Breast epithelium (tissue), 4 donors: ENCODE measurements around the gene ROPN1B. TPM values are rescaled to one million over a fixed set of nuclear protein-coding genes. Genes with fewer than 3 reads are reported as not detected.

Source experiments
- DNase-seq, 2 donors: peaks; one replicate each; pipeline ENCODE4 v3.0.0-alpha.2; 2019; ENCODE audit warnings: low spot score in 2 of 2
- H3K27ac ChIP-seq, 2 donors: fragments of 200-600 bp; sonication (generic) in 1 of 2; one replicate each; pipeline ENCODE4 v1.5.1; 2016 to 2019; ENCODE audit warnings: mild to moderate bottlenecking in 1 of 2
- H3K27me3 ChIP-seq, 2 donors: fragments of 200-600 bp; sonication (generic) in 1 of 2; one replicate each; pipeline versions ENCODE4 v1.5.1 to v1.6.0; 2017 to 2019; ENCODE audit warnings: control low read depth in 1 of 2, mild to moderate bottlenecking in 1 of 2
- H3K36me3 ChIP-seq: fragments of 200-600 bp; one replicate; pipeline ENCODE4 v1.5.1; 2019
- H3K4me1 ChIP-seq, 2 donors: fragments of 200-600 bp; sonication (generic); one replicate each; pipeline ENCODE4 v1.5.1; 2016 to 2019; ENCODE audit warnings: control low read depth in 1 of 2
- H3K4me3 ChIP-seq, 3 donors: fragments of 200-600 bp; sonication (generic); 1 replicate in 2 of 3; 2 replicates in 1 of 3; pipeline ENCODE4 v1.5.1; 2016 to 2019; ENCODE audit warnings: mild to moderate bottlenecking in 3 of 3, moderate library complexity in 2 of 3
- H3K9me3 ChIP-seq, 2 donors: fragments of 200-600 bp; sonication (generic) in 1 of 2; one replicate each; pipeline ENCODE4 v1.5.1; 2016 to 2019; ENCODE audit warnings: control low read depth in 1 of 2
- CTCF ChIP-seq, 3 donors: fragments of 450-650 bp; IDR thresholded peaks; one replicate each; pipeline ENCODE4 v1.5.1; 2016 to 2017; ENCODE audit warnings: antibody characterized with exemption in 3 of 3, mild to moderate bottlenecking in 3 of 3, moderate library complexity in 3 of 3
- POLR2A ChIP-seq: fragments of 450-650 bp; IDR thresholded peaks from one replicate; pipeline ENCODE4 v1.6.1; 2016; ENCODE audit warnings: antibody characterized with exemption, mild to moderate bottlenecking, moderate library complexity
- POLR2AphosphoS5 ChIP-seq, 3 donors: sonication (generic); formaldehyde crosslinking; IDR thresholded peaks; one replicate each; pipeline ENCODE4 v1.6.1; 2017; ENCODE audit warnings: antibody characterized with exemption in 3 of 3
- intact Hi-C: fragments of 100-400 bp; cut with DNase I; formaldehyde crosslinking; loops from one replicate; pipeline ENCODE4 v1.15.1; 2023; ENCODE audit warnings: low total_unique reads
- total RNA-seq, 3 donors: library from RNA; depleted of rRNA; stranded (reverse); fragments of >200 nt; gene quantifications; one replicate each; pipeline ENCODE4 v1.1.0, GENCODE V29; 2016

The ROPN1B gene
- total RNA-seq, 3 donors from 2014 or later: 3.3 to 17.7 TPM; not detected in 1

GRCh38 chr3:126030455-126030854, 61.5 kb downstream of the ROPN1B start:
- H3K4me3 ChIP-seq: no peak overlapping the region
- H3K9me3 ChIP-seq: peaks cover 8 to 10% of the 10 kb centered on the region in 2 donors
- H3K27me3 ChIP-seq: no peaks in the 10 kb centered on the region
- H3K27ac ChIP-seq: no peak overlapping the region
- TF ChIP-seq POLR2A (no peak), POLR2AphosphoS5 (IDR thresholded peaks at IDR 0.05) (no peak), CTCF (IDR thresholded peaks at IDR 0.05) (no peak)
- no peaks in the 10 kb centered on the region for H3K36me3 ChIP-seq
- H3K4me1 ChIP-seq: no peaks in the 10 kb centered on the region
- intact Hi-C loops: no loop called here
- DNase-seq: no peak

DNA sequence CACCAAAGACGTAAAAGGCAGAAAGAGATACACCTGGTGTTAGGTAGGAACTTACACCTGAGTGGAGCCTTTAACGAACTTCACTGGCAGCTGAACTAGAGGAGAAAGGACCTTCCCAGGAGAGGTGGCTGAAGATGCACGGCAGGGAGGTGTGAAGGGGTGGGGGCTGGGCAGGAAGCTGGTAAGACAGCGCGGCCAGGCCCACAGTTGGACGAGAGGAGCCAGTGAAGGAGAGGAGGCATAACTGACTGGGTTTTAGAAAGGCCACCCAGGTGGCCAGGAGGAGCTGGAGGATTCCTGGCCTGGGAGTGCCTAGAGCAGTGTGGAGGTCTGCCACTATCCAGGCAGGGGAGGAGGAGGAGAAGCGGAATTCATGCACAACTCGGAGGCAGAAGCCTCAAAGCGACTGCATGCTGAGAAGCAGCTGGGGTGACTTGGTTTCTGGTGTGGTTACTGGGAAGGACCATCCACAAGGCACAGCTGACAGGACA, 63.0 kb downstream of the ROPN1B start:
- intact Hi-C loops: no loop called here
- no peaks in the 10 kb centered on the region for H3K36me3 ChIP-seq

More for the DNA sequence above, 63.0 kb downstream of the ROPN1B start:
- no peak for DNase-seq
- H3K27ac ChIP-seq: no peak overlapping the region
- H3K4me3 ChIP-seq: no peak overlapping the region
- TF ChIP-seq POLR2AphosphoS5 (IDR thresholded peaks at IDR 0.05) (no peak), POLR2A (no peak)
- H3K27me3 ChIP-seq: no peaks in the 10 kb centered on the region
- H3K9me3 ChIP-seq: peaks cover 8 to 10% of the 10 kb centered on the region in 2 donors
- no peaks in the 10 kb centered on the region for H3K4me1 ChIP-seq

Other genes with a start within 250 kb of the ROPN1B start
- 10 to 100 TPM; 42.6 to 53.7 (median 50.1) TPM for gene SLC41A3, start 114.9 kb downstream of the ROPN1B start, total RNA-seq
- gene ALDH1L1, start 211.4 kb downstream of the ROPN1B start, total RNA-seq: 10 to 100 TPM; 10.8 to 88.3 (median 29.0) TPM